Activated CD4-positive, alpha-beta T cell treated with anti-CD3 and anti-CD28 coated beads, Interleukin-2, amount 50 U/mL, for 48 hours (primary cell): ENCODE results near the gene PDZK1IP1.
"Not testable (repeated sequence)": the region's sequence is repeated elsewhere in the genome, so short reads cannot be mapped to it uniquely, and the experiment has no call there.

Source experiments
- DNase-seq, 2 experiments: peaks; one replicate each; pipeline ENCODE4 v3.0.0-alpha.2; 2020

Gene PDZK1IP1

DNA sequence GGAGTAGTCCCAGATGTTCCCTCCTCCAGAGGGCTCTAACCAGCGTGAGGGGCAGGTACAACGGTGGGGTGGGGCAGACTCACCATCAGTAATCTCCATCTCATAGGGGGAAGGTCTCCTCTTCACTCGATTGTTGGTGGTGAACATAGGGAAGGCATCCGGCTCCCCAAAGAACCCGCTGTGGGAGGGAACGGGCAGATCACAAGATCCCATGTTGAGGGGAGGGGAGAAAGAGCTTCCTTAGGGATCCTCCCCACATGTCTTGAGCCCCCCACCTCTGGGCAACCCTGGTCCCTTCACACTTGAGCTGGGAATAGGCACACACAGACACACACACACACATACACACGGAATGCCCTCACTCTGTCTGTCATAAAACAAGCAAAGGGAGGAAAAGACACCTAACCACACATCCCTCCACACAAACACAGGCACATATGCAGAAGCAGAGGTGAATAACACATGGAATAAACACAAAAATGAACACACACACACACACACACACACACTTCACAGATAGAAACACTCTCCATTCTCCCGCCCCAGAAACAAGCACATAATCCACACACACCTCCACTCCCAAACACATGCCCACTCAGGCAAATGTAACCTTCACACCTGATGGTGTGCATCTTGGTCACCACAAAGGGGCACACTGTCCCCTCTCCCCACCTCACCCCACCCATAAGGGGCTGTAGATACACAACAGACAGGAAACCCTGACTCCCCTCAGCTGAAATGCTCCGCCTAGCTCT is 34.3 kb upstream of the PDZK1IP1 start:
- no peak for DNase-seq

DNA sequence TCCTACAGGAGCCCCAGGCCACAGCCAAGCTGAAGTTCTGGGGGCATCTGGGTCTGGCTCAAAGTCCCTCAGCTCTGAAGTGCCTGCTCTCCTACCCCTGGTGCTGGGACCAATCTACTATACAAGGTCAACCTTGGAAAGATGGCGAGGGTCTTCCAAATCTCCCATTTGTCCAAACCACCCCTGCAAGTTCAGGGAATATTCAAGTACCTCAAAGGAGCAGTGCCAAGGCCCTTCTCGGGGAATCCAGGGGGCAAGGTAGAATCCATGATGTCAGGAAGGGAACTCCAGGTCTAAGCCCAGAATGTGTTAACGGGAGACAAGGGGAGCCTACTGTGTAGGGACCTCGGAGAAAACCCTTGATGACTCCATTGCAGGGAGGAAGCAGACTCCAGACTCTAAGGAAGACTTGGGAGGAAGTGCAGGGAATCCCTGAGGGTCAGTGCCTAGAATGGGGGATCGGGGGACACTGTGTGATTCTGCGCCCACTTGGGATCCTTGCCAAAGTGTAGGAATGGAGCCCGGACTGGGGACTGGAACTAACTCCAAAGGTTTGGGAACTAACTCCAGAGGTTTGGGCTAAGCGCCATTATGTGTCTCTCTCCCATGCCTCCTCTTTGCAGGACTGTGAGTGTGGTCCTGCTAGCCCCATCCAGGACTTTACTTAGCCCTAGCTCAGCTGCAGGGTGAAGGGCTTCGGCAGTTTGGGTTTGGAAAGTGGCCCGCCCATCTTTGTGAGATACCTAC is 33.5 kb upstream of the PDZK1IP1 start:
- DNase-seq = no peak

DNA sequence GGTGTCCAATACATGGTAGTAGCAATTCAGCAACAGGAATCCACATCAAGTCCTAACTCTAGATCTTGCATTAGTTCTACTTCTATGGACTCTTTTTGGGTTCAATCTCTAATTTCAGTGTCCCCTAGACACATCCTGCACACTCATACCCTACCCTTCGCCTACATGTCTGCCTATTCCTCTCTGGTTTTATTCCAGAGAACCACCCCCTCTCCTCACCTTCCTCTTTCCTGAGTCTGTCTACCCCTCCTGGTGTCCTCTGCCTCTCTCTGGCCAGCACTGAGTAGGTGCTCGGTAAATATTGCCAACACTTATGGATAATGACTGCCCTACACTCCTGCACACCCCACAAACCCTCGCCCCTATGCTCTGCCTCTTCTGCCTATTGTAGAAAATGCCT is 32.6 kb upstream of the PDZK1IP1 start:
- no peak for DNase-seq

DNA sequence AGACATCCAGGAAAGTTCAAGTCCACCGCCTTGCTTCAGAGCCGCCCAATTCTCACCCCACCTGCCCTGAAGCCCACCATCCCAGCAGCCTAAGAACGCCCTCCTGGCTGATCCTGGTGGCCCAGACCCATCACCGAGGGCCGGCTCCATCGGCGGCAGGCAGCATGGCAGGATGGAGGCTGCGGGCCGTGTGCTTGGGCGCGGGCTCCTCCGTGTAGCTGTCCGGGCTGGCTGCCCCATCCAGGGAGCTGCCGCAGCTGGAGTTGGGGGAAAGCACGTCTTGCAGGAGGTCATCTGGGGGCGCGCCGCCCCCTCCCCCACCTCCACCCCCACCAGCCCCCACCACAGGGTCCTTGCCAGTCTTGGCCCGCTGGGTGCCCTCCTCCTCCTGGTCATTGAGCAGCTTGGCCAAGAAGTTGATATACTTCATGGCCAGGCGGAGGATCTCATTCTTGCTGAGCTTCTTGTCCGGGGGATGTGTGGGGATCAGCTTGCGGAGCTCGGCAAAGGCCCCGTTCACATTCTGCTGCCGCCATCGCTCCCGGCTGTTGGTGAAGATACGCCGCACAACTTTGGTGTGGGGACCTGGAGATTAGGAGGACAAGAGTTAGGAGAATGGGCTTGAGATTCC is 29.9 kb upstream of the PDZK1IP1 start:
- DNase-seq = no peak

DNA sequence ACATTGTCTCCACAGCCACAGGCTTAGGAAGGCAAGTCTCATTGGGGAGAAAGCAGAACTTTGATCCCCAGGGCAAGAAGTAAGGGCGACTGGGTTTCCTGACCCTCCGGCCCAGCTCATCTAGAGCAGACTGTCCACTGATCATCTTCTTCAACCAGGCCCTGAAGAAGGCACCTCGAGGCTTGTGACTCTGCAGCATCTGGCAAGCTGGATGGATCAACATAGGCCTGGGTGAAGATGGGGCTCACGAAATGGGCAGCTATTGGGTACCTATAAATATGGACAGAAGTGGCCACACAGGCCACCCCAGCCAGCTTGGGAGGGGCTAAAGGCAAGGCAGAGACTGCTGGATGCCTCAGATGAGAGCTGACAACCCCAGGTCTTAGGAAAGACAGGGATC is 29.2 kb upstream of the PDZK1IP1 start:
- DNase-seq = no peak

DNA sequence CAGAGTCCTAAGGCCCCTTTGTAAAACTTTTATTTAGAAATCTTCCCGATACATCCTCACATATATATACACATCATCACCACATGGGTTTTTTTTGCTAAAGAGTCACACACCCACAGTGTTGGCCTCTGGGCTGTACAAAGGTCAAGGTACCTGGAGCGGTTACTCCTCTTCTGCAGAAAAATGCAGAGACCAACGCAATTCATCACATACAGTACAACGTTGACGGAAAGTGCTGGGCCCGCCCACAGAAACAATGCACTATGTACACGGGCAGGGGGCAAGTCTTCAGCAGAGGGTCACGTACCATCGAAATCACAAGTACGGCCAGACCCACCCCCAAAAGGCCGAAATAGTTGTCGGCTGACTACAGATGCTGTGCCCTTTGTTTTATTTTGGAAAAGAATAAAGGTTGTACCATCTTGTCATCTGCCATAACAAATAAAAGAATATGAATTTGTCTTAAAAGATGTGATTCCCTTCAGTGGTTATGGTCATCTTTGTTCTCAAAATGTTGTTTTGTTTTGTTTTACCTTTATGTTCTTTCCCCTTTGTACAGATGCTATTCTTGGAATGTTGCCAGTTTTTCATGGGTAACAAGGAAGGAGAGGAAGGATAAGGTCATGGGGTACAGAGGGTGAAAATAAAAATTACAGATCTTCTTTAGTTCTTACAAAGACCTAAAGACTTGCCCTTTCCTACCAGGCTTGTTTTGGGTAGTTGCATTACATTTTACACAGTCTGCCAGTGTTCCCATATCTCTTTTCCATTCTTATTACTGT is 26.6 kb upstream of the PDZK1IP1 start:
- DNase-seq = no peak

DNA sequence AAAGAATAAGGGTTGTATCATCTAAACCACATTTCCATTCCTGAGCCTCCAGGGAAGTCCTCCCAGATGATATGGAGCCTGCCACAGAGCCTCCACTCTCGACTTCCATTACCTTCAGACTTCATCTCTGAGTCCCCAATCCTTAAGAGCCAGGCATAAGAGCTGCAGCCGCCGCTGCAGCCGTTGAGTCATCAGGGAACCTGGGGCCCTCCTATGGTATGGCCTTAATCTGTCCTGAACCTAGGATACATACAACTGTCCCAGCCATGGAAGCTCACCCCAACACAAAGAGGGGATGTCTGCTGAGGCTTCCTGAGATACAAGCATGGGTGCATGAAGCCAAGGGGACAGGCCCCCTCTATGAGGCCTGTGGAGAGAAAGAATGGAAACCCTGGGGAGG is 25.9 kb upstream of the PDZK1IP1 start:
- DNase-seq = no peak

DNA sequence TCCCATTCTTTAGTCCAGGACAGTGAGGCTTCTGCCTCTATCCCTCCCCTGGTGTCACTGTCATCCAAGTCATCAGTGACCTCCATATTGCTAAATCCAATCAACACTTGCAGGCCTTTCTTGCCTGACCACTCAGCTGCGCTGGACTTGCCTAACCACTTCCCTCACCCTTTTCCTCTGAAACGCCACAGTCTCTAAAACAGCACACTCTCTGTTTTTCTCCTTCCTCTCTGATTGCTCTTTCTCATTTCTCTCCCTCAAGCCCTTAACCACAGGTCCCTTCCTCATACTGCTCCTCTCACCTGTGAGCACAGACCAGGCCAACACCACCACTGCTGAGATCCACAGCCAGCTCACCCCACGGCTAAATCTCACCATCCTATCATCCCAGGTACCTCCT is 24.7 kb upstream of the PDZK1IP1 start:
- no peak for DNase-seq

DNA sequence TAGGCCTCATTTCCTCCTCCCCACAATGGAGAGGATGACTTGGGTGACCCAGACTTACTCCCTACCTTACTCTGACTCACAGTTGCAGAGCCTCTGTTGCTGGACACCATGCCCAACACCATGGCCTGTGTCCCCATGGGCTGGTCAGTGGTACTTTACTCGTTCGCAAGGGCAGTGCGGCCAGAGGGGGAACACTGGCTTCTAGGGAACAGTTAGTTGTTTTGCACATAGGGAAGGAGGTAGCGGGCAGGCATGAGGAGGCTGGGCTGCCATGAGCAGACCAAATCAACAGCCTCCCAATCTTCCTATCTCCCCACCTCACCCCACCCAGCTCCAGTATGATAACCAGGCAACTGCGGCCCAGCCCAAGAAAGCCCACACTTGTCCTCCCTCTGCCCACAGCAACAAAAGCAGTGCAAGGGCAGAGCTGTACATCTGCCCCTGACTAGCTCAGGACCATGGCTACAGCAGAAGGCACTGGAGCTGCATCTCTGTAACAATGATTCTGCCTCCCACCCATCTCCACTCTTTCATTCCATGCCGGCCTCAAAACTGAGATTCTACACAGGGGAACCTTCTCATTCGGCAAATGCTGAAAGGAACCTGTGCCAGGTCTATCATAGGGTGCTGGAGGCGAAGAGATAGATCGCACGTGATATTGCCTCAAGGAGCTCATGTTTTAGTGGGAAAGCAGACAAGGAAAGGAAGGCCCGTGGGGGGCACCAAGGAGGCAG is 23.6 kb upstream of the PDZK1IP1 start:
- no peak for DNase-seq

DNA sequence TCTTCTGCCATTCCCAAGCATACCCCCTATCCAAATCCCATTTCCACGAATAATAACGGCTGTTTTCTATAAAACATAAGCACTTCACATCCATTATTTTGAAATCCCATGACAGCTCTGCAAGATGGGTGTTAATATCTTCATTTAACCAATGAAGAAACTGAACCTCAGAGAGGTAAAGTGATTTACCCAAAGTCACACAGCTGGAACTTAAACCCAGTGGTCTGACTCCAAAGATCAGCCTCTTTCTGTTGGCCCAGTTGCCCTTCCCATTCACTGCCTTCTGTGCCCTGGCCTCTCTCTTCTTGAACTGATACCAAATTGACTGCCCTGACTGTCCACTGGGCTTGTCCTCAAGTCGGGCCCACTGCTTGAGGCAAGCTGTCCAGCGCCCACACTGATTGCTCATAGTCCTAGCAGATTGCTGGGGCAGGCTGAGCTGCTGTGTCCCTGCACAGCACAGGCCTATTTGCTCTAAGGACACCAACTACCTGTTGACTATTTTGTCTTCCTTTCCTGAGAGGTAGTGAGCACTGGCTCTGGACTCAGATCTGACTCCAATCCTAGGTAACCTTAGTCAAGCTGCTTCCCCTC is 22.9 kb upstream of the PDZK1IP1 start:
- no peak for DNase-seq

DNA sequence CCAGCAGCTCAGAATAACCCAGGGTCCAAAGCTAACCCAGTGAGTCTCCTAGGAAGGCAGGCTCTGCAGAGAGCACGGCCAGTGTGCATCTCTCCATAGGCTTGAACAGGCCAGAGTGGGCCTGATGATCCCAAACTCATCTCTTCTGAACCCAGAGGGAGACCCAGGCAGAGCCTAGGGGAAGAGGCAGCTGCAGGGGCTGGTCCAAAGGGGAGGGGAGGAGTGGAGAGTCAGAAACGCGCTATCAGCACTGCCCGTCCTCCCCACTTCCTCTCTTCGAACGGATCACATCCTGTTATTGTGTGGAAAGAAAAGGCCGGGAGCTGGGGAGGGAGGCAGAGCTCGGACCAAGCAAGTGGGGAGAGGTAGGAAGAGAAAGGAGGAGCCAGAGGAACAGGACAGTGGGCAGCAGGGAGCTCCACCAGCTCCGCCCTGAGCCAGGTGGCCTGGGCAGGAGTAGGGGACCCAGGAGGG is 22.0 kb upstream of the PDZK1IP1 start:
- DNase-seq = no peak

DNA sequence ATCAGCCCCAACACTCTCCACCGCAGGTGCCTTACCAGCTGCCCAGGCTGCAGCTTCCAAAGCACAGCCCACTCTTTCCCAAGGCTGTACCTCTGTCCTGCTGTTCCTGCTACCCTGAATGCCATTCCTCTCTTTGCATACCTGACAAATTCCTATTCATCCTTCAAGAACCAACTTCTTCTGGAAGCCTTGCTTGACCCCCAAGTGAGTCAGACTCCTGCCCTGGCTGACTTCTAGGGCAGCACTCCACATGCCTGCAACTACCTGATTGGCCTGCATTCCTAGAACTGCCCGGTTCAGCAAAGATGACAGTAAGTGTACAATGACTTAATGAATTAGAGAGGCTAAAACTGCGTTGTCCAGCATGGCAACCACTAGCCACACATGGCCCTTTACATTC is 20.8 kb upstream of the PDZK1IP1 start:
- DNase-seq = no peak

DNA sequence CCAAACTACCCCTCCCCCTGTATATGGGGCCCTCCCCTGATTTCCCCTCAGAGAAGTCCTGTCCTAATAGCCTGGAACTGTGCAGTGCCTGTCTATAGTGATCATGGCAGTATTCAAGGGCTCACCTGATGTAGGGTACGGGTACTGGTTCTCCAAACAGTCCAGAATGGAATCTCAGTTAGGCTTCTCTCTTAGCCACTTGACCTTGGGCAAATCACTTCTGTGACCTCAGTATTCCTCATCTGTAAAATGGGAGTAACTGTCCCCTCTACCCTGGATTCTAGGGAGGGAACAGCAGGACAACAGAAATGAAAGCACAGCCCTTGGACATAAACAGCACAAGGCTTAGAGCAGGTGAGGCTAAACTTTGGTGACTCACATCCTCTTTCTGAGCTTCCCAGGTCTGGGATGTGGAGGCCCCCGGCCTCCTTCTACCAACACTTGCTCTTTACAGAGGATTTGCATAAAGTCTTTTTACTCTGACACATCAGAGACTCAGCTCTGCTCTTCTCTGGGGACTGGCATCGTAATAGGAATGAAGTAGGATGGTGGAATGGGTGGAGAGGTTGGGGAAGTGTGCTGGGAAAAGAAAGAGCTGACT is 20.0 kb upstream of the PDZK1IP1 start:
- DNase-seq = no peak

DNA sequence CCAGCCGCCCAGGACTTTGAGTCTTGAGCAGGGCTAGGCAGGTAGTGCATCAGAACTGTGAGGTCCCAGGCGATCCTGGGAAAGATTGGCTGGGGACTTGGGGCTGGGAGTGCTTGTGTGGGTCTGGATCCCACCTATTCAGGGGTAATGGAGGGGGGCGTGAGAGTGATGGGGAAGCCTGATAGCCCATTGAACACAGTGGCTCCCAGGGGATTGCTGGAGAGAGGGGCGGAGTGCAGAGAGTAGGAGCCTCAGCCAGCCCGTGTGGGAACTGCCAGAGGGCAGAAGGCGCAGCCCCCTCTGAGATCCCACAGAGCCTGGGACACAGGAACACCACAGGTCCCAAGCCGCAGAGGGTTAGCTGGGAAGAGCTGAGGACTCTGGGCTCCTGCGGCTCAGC is 19.3 kb upstream of the PDZK1IP1 start:
- no peak for DNase-seq

DNA sequence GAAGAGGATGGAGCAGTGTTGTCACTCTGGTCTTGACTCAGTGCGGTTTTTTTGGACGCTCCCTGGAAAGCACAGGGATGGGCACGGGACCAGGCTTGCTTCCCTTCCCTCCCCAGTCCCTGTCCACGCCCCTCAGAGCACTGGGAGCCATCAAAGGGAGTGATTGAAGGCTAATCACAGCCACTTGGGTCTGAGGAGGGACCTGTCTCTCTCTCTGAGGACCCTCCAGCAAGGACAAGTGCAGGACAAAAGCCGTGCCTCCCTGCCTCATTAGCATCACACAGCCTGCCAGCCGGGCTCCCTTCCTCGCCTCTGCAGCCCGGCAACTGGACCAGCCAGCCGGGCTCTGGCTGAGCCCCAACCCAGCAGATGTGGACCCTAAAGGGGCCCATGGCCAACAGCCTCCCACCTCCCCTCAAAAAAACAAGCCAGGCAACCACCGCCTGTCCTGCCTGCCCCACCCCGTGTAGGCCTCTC is 18.6 kb upstream of the PDZK1IP1 start:
- DNase-seq = no peak

DNA sequence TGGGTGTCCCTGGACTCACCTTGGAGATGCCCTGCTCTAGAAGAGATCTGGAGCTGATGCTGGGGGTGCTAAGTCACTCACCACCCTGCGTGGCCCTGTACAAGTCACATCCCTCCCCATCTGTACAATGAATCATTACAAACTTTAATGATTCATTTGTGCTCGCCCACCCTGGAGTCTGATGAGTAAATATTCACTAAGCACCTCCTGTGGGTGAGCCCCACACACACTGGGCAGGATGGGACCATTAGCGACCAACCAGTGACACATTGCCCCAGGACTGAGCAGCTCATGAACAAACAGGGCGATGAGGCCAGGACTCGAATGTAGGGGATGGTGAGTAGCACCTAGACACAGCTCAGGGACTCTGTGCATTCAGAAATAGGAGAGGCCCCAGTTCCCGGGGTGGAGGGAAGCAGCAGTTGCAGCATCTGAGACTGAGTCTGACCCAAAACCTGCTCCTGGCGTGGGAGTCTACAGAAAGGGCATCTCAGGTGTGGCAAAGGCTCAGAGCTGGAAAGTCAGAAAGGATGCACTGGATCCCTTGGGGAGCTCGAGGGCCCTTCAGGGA is 18.1 kb upstream of the PDZK1IP1 start:
- DNase-seq = no peak

DNA sequence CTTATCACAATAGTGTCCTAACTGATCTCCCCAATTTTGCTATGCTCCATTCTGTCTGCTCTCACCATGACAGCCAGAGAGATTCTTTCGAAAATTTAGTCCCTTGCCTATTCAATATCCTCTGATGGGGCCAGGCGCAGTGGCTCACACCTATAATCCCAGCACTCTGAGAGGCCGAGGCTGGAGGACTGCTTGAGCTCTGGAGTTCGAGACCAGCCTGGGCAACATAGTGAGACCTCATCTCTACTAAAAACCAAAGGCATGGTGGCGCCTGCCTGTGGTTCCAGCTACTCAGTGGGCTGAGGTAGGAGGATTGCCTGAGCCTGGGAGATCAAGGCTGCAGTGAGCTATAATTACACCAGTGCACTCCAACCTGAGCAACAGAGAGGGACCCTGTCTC is 16.1 kb upstream of the PDZK1IP1 start:
- no peak for DNase-seq

DNA sequence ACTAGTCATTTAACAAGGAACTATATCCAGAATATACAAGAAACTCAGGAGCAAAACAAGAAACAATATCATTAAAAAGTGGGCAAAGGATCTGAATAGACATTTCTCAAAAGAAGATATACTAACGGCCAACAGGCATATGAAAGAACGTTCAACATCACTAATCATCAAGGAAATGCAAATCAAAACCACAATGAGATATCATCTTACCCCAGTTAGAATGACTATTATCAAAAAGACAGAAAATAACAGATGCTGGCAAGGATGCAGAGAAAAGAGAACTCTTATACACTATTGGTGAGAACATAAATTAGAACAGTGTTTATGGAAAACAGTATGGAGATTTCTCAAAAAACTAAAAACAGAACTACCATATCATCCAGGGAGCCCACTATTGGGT is 13.7 kb upstream of the PDZK1IP1 start:
- DNase-seq = not testable (repeated sequence)

DNA sequence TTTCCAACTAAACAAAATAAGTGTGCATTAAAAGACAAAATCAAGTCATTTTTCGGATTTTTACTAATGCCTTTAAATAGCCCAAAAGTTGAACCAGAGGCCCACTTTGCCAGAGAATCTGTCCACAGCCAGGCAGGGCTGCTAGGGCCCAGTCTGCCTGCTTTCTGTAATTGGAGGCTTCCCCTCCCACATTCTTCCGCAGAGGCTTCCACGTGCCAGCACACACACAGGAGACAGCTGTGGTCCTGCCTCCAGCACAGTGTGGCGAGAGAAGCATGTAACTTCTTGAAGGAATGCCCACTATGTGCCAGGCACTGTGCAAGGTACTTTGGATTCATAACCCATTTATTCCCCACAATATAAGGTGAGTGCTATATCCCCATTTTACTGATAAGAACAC is 11.3 kb upstream of the PDZK1IP1 start:
- DNase-seq = no peak

DNA sequence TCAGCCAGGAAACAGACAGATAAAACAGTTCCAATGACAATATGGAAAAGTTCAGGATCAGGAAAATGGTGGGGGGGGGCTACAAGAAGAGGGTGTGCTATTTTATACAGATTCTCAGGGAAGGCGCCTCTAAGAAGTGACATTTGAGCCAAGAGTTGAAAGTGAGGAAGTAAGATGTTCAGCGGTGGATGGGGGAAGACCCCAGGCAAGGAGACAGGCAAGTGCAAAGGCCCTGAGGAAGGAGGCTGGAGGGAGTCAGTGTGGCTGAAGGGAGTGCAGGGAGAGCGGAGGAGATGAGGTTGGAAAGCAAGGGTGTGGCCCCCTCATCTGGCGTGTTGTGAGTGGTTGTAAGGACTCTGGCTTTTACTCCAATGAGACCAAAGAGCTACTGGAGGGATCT is 8.4 kb upstream of the PDZK1IP1 start:
- DNase-seq = no peak

DNA sequence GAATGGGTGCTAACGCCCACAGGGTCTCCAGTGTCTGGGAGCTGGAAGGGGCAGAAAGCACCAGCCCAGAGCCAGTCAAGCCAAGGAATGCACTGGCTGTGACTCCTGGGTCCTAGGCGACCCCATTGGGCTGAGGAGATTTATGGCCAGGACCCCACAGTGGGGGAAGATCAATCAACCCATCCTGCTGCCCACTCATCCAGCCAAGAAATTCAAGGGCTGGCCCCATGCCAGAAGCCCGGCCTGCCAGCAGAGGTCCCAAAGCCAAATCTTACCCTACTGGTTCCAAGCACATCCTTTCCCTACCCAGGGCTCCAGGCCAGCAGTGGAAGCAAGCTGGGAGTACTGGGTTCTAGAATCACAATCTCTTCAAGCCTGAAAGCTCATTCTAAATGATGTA is 6.8 kb upstream of the PDZK1IP1 start:
- no peak for DNase-seq
